Endothelial cell of umbilical vein (primary cell): ENCODE data around the gene CMIP. TPM values are rescaled to one million over a fixed set of nuclear protein-coding genes. Genes with fewer than 3 reads are reported as not detected.

Experiments used
- BruUV-seq: library from RNA; stranded (reverse); fragments of 400-500 nt; replicated peaks from 2 replicates; lab custom pipeline; 2021; lab: Mats Ljungman, UMichigan
- CTCF ChIA-PET: fragments of 300-600, 350-600 bp; sonication (Branson Sonifier 250); formaldehyde crosslinking; loops from one replicate; lab custom pipeline; 2021; ENCODE audit warnings: antibody characterized with exemption, inconsistent platforms; lab: Charles Lee
- POLR2A ChIA-PET: fragments of 300-600, 350-600 bp; sonication (Branson Sonifier 250); formaldehyde crosslinking; loops from one replicate; lab custom pipeline; 2021; ENCODE audit warnings: antibody characterized with exemption, inconsistent platforms; lab: Charles Lee
- DNase-seq: peaks from one replicate; pipeline ENCODE4 v3.0.0-alpha.2; 2011; ENCODE audit warnings: low read depth, low spot score
- FAIRE-seq: peaks from 2 replicates; lab custom pipeline; 2011; peaks lifted over from hg19 to GRCh38; lab: Jason Lieb, UNC
- H2AFZ ChIP-seq: 2 replicates; pipeline ENCODE4 v1.6.0; 2012; ENCODE audit warnings: low read depth, low read length, control low read depth, inconsistent platforms
- H3K27ac ChIP-seq: 2 replicates; pipeline ENCODE4 v1.5.1; 2011; ENCODE audit warnings: low read depth, mild to moderate bottlenecking, control low read depth, low read length, moderate library complexity; ENCODE audit not compliant: insufficient read depth
- H3K27me3 ChIP-seq, 2 experiments: 2 replicates each; pipeline versions ENCODE4 v1.6.0 to v1.6.1; 2011; ENCODE audit warnings: low read length in 2 of 2, mixed read lengths in 1 of 2; ENCODE audit not compliant: control insufficient read depth in 2 of 2, insufficient read depth in 2 of 2
- H3K36me3 ChIP-seq, 2 experiments: 2 replicates in 1 of 2; 3 replicates in 1 of 2; pipeline ENCODE4 v1.5.1; 2011; ENCODE audit warnings: low read length in 2 of 2, mild to moderate bottlenecking in 1 of 2, moderate library complexity in 1 of 2; ENCODE audit not compliant: control insufficient read depth in 2 of 2, insufficient read depth in 2 of 2; ENCODE audit errors: extremely low read depth in 1 of 2
- H3K4me1 ChIP-seq: 3 replicates; pipeline ENCODE4 v1.5.1; 2011; ENCODE audit warnings: mild to moderate bottlenecking, low read length; ENCODE audit not compliant: control insufficient read depth, insufficient read depth; ENCODE audit errors: extremely low read depth
- H3K4me2 ChIP-seq: 2 replicates; pipeline ENCODE4 v1.6.1; 2011; ENCODE audit warnings: low read length, control low read depth, mixed read lengths; ENCODE audit not compliant: insufficient read depth
- H3K4me3 ChIP-seq, 3 experiments: fragments of 200-600 bp in 1 of 3; sonication (generic), shearing (Covaris generic) in 1 of 3; replicated peaks in 1 of 3; 2 replicates each; pipeline ENCODE4 v1.5.1; 2011 to 2016; ENCODE audit warnings: control low read depth in 3 of 3, low read length in 3 of 3, mild to moderate bottlenecking in 2 of 3, inconsistent platforms in 1 of 3, low read depth in 1 of 3, moderate library complexity in 1 of 3; ENCODE audit not compliant: insufficient read depth in 1 of 3
- H3K79me2 ChIP-seq: 2 replicates; pipeline ENCODE4 v1.6.0; 2012; ENCODE audit warnings: low read length, inconsistent platforms; ENCODE audit not compliant: control insufficient read depth, insufficient read depth
- H3K9ac ChIP-seq: replicated peaks from 2 replicates; pipeline ENCODE3; 2011; ENCODE audit warnings: low read length, control low read depth; ENCODE audit not compliant: insufficient read depth; ENCODE audit errors: extremely low read depth
- H3K9me1 ChIP-seq: replicated peaks from 3 replicates; pipeline ENCODE4 v1.6.0; 2011; ENCODE audit warnings: mild to moderate bottlenecking, low read length; ENCODE audit not compliant: control insufficient read depth, insufficient read depth; ENCODE audit errors: extremely low read depth
- H3K9me3 ChIP-seq: replicated peaks from 2 replicates; pipeline ENCODE4 v1.5.1; 2012; ENCODE audit warnings: low read length, inconsistent platforms; ENCODE audit not compliant: control insufficient read depth, insufficient read depth
- H4K20me1 ChIP-seq: replicated peaks from 2 replicates; pipeline ENCODE3; 2011; ENCODE audit warnings: mild to moderate bottlenecking, low read length; ENCODE audit not compliant: control insufficient read depth, insufficient read depth; ENCODE audit errors: extremely low read depth
- EZH2 ChIP-seq: IDR thresholded peaks from 2 replicates; pipeline ENCODE4 v1.6.1; 2012; ENCODE audit warnings: borderline replicate concordance, low read depth, mild to moderate bottlenecking, moderate library complexity, low read length, inconsistent platforms; ENCODE audit not compliant: severe bottlenecking
- FOS ChIP-seq: IDR thresholded peaks from 2 replicates; pipeline ENCODE4 v1.6.1; 2011; ENCODE audit warnings: mild to moderate bottlenecking, low read length, moderate library complexity, borderline replicate concordance; ENCODE audit not compliant: insufficient read depth
- GATA2 ChIP-seq: IDR thresholded peaks from 2 replicates; pipeline ENCODE4 v1.7.0; 2011; ENCODE audit warnings: low read depth, mild to moderate bottlenecking, moderate library complexity, mixed read lengths, low read length; ENCODE audit not compliant: insufficient read length, insufficient read depth
- JUN ChIP-seq: IDR thresholded peaks from 2 replicates; pipeline ENCODE4 v1.6.1; 2011; ENCODE audit warnings: borderline replicate concordance, low read depth; ENCODE audit not compliant: insufficient read length, insufficient read depth
- MYC ChIP-seq: IDR thresholded peaks from one replicate; pipeline ENCODE4 v1.6.1; 2011; ENCODE audit warnings: mild to moderate bottlenecking, low read depth, low read length
- POLR2A ChIP-seq: IDR thresholded peaks from 2 replicates; pipeline ENCODE4 v1.6.1; 2012; ENCODE audit warnings: low read depth, mild to moderate bottlenecking, control low read depth, low read length
- POLR2AphosphoS5 ChIP-seq: IDR thresholded peaks from 2 replicates; pipeline ENCODE4 v1.6.1; 2012; ENCODE audit warnings: low read depth, mild to moderate bottlenecking, control low read depth, low read length, moderate library complexity; ENCODE audit not compliant: insufficient read depth
- dilution Hi-C: fragments of 300-500 bp; cut with MboI; formaldehyde crosslinking; loops from one replicate; pipeline ENCODE4 v1.15.0; 2019; ENCODE audit warnings: low sequenced_read_pairs; ENCODE audit not compliant: extremely low pct_ligation_motif_present
- intact Hi-C: fragments of 100-400 bp; cut with micrococcal nuclease; formaldehyde crosslinking; loops from one replicate; pipeline ENCODE4 v1.10.0; 2022
- polyA plus RNA-seq, 4 experiments: library from polyadenylated mRNA; depleted of rRNA in 3 of 4; stranded (reverse) in 3 of 4; unstranded in 1 of 4; fragments of >200 nt; gene quantifications; 2 replicates each; pipeline versions ENCODE4 v1.2.1 to v1.2.3, GENCODE V29; 2011 to 2012; ENCODE audit warnings: missing spikeins in 1 of 4
- total RNA-seq: library from RNA; stranded (reverse); gene quantifications from 2 replicates; pipeline ENCODE4 v1.2.3, GENCODE V29; 2021
- TF ChIP-seq, protein P1 (sequence below), 2 donors: IDR thresholded peaks; 1 replicate in 1 of 2; 2 replicates in 1 of 2; pipeline ENCODE4 v1.5.1; 2011; ENCODE audit warnings: low read length in 2 of 2, mild to moderate bottlenecking in 2 of 2, moderate library complexity in 2 of 2, control low read depth in 1 of 2, inconsistent platforms in 1 of 2, low read depth in 1 of 2; ENCODE audit not compliant: insufficient read depth in 1 of 2; ENCODE audit errors: extremely low read depth in 1 of 2
- TF ChIP-seq, protein P2 (sequence below): IDR thresholded peaks from 2 replicates; pipeline ENCODE4 v1.6.1; 2011; ENCODE audit not compliant: insufficient read depth, insufficient read length

Gene CMIP
- total and polyA plus RNA-seq, 2 donors (not counting 3 experiments of a cell fraction or from before 2014, with no cell fraction given) = 29.0 to 101 TPM

DNA sequence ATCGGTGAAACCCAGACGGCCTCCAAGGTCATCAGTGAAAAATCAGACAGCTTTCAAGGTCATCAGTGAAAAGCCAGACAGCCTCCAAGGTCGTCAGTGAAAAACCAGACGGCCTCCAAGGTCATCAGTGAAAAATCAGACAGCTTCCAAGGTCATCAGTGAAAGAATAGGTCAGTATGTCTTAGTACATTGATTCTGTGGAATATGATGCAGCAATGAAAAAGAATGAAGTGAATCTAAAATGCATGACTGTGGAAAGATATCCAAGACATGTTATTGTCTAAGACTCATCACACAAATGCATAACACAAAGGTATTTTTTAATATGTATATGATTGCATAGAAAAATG lies 72.5 kb downstream of the CMIP start:
- H3K27ac ChIP-seq = peak overlapping the region; percentile 97
- no TSS peak for BruUV-seq
- ChIA-PET CTCF (no interaction called here), POLR2A (no interaction called here)
- peak overlapping the region; percentile 85 for H3K4me2 ChIP-seq
- no peak overlapping the region for H2AFZ ChIP-seq
- peaks cover 61% of the 10 kb centered on the region for H3K4me1 ChIP-seq
- H3K27me3 ChIP-seq = no peaks in the 10 kb centered on the region
- TF ChIP-seq EZH2 = no peak
- TF ChIP-seq MYC = no peak
- no peak for TF ChIP-seq JUN
- no peak for TF ChIP-seq GATA2
- no peak for TF ChIP-seq POLR2A
- no peak for TF ChIP-seq FOS
- no peak for TF ChIP-seq POLR2AphosphoS5
- TF ChIP-seq, protein P1, sequence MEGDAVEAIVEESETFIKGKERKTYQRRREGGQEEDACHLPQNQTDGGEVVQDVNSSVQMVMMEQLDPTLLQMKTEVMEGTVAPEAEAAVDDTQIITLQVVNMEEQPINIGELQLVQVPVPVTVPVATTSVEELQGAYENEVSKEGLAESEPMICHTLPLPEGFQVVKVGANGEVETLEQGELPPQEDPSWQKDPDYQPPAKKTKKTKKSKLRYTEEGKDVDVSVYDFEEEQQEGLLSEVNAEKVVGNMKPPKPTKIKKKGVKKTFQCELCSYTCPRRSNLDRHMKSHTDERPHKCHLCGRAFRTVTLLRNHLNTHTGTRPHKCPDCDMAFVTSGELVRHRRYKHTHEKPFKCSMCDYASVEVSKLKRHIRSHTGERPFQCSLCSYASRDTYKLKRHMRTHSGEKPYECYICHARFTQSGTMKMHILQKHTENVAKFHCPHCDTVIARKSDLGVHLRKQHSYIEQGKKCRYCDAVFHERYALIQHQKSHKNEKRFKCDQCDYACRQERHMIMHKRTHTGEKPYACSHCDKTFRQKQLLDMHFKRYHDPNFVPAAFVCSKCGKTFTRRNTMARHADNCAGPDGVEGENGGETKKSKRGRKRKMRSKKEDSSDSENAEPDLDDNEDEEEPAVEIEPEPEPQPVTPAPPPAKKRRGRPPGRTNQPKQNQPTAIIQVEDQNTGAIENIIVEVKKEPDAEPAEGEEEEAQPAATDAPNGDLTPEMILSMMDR (IDR thresholded peaks at IDR 0.05; ENCODE audit: extremely low read depth in 1 of 2, insufficient read depth in 1 of 2, low read depth in 1 of 2, low read length in 2 of 2) = no peak
- TF ChIP-seq, protein P2, sequence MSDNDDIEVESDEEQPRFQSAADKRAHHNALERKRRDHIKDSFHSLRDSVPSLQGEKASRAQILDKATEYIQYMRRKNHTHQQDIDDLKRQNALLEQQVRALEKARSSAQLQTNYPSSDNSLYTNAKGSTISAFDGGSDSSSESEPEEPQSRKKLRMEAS = no peak
- H4K20me1 ChIP-seq = no peaks in the 10 kb centered on the region
- no peak for DNase-seq
- intact Hi-C loops (loop anchor here (1.0 to 10.0 kb wide), 3 partner anchors 44 to 582 kb away; no protein-coding TSS in a partner anchor), dilution Hi-C loops (no loop called here)
- no peaks in the 10 kb centered on the region for H3K9me1 ChIP-seq
- no peak for FAIRE-seq
- H3K9ac ChIP-seq = peak overlapping the region; percentile 83
- H3K9me3 ChIP-seq = no peaks in the 10 kb centered on the region
- H3K4me3 ChIP-seq = no peak overlapping the region
- no peaks in the 10 kb centered on the region for H3K36me3 ChIP-seq
- H3K79me2 ChIP-seq = peaks cover 46% of the 10 kb centered on the region
